Measurements from ENCODE around the gene SLC16A3.
"Not testable (repeated sequence)": the region's sequence is repeated elsewhere in the genome, so short reads cannot be mapped to it uniquely, and the experiment has no call there.

SLC16A3 gene

GRCh38 chr17:82204831-82205719 is 23.8 kb upstream of the SLC16A3 start:
- DNase-seq (ENCODE audit: low read depth): peak; percentile 89
- TF ChIP-seq, protein P1, sequence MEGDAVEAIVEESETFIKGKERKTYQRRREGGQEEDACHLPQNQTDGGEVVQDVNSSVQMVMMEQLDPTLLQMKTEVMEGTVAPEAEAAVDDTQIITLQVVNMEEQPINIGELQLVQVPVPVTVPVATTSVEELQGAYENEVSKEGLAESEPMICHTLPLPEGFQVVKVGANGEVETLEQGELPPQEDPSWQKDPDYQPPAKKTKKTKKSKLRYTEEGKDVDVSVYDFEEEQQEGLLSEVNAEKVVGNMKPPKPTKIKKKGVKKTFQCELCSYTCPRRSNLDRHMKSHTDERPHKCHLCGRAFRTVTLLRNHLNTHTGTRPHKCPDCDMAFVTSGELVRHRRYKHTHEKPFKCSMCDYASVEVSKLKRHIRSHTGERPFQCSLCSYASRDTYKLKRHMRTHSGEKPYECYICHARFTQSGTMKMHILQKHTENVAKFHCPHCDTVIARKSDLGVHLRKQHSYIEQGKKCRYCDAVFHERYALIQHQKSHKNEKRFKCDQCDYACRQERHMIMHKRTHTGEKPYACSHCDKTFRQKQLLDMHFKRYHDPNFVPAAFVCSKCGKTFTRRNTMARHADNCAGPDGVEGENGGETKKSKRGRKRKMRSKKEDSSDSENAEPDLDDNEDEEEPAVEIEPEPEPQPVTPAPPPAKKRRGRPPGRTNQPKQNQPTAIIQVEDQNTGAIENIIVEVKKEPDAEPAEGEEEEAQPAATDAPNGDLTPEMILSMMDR (IDR thresholded peaks at IDR 0.05; ENCODE audit: insufficient read depth, low read depth, low read length, missing control alignments): no peak
- H3K4me3 ChIP-seq (ENCODE audit: low read length): no peak overlapping the region

DNA sequence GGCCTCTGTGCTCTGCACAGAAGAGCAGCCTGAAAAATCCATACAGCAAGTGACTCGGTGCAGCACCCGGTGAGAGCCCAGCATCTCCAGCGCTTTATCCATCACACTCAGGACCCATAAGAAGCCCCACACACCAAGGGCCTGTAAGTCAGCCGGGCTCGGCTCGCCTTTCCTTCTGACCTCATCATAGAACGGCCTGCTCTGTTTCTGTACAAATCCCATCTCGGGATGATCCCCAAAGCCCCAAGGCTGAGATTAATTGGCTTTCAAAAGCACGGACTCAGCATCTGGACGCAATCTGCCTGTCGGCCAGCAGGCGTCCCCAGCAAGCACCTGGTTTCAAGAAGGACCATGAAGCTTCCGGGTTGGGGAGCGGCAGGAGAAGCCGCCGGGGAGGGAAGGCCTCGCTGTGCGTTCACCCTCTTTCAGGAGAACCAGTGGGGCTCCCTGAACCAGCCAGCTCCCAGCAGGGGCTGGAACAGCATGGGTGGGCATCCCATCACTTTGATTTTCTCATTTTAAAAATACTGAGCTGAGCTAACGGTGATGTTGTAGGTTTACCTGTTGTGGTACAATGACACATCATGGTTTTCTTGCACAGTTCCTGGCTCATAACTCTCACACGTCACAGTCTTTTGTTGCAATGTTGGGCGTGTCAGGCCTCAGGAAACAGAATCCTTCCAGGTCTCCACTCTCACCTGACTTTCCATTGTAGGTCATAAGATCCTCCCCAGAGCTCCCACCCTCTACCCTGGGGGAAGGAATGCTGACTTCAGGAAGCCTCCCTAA is 22.9 kb upstream of the SLC16A3 start:
- peak overlapping the region; percentile 28 for H3K4me3 ChIP-seq (ENCODE audit: low read length)
- DNase-seq (ENCODE audit: low read depth): peak; percentile 97
- TF ChIP-seq, protein P1 (IDR thresholded peaks at IDR 0.05; ENCODE audit: insufficient read depth, low read depth, low read length, missing control alignments): peak; percentile 89

- not testable (repeated sequence) for H3K4me3 ChIP-seq (ENCODE audit: low read length)
Observed at GRCh38 chr17:82210655-82211054, 18.2 kb upstream of the SLC16A3 start.

GRCh38 chr17:82212331-82213250 is 16.3 kb upstream of the SLC16A3 start, which contains the start of gene CCDC57:
CCDC57 (minus strand) TSS chr17:82212842; CDS start chr17:82201944, 10,898 bp downstream.
- peak within 1 kb of the TSS; percentile 54 for H3K4me3 ChIP-seq (ENCODE audit: low read length)
- TF ChIP-seq, protein P1 (IDR thresholded peaks at IDR 0.05; ENCODE audit: insufficient read depth, low read depth, low read length, missing control alignments): no peak
- peak; percentile 74 for DNase-seq (ENCODE audit: low read depth)

More at GRCh38 chr17:82210655-82211054, 18.2 kb upstream of the SLC16A3 start:
- not testable (repeated sequence) for DNase-seq (ENCODE audit: low read depth)

DNA sequence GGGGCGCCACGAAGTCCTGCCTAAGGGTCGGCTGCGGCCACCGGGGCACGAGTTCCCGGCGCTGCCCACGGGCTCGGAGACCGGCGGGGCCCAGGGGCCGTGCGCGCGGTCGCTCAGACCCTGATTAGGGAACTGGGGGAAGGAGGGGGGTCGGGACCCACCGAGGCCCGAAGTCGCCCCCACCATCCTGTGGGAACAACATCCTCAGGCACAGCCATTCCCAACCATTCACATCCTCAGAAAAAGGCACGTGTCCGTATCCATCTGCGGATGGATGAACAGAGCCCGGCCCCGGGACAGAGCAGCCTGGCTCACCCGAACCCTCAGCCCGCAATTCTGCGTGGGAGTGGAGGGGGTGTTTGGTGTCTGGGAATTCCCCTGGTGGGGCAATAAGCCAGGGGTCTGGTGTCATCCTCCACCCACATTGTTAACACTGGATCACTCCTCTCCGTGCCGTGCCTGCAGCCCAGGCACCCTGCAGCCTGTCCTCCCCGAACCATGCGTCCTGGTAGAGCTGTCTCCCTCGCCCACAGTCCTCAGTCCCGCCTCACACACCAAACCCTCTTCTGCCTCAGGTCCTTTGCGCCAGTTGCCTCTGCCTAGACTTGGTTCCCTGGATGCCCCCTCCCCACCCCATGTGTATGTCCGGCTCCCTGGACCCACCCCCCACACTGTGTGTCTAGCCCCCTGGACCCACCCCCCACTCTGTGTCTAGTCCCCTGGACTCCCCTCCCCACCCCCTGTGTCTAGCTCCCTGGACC is 15.4 kb upstream of the SLC16A3 start:
- H3K4me3 ChIP-seq (ENCODE audit: low read length): peak overlapping the region; percentile 54
- TF ChIP-seq, protein P1 (IDR thresholded peaks at IDR 0.05; ENCODE audit: insufficient read depth, low read depth, low read length, missing control alignments): no peak
- peak; percentile 63 for DNase-seq (ENCODE audit: low read depth)

DNA sequence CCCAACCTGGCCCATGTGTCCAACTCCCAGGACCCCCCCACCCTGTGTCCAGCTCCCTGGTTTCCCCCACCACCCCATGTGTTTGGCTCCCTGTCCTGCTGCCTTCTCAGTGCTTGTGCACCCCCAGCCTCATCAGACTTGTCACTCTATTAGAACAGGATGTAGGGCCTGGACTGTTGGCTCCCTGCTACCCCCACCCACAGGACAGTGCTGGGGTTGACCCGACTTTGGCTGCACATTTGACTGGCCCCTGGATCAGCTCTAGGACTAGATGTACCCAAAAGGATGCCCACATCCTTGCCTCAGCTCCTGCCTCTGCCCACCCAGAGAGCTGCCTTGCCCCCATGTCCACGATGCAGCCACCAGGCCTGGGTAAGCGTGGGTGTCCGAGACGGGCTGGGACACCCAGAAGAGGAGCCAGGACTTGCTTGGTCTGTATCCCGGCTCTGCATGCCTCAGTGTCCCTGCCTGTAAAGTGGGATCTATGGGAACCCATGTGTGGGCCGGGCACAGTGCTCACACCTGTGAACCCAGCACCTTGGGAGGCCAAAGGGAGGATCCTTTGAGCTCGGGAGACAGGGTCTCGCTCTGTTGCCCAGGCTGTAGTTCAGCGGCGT is 14.7 kb upstream of the SLC16A3 start:
- TF ChIP-seq, protein P1 (IDR thresholded peaks at IDR 0.05; ENCODE audit: insufficient read depth, low read depth, low read length, missing control alignments): no peak
- no peak overlapping the region for H3K4me3 ChIP-seq (ENCODE audit: low read length)
- no peak for DNase-seq (ENCODE audit: low read depth)
